HEK293T (cell line): ENCODE measurements around the gene GAST.

ENCODE experiments used
- CTCF ChIA-PET: fragments of 350-600 bp; formaldehyde crosslinking; extraction: SDS; loops from one replicate; lab custom pipeline; 2021; ENCODE audit warnings: antibody characterized with exemption, inconsistent platforms; lab: Yijun Ruan, JAX
- POLR2A ChIA-PET: fragments of 350-600 bp; formaldehyde crosslinking; extraction: SDS; loops from one replicate; lab custom pipeline; 2020; ENCODE audit warnings: antibody characterized with exemption, inconsistent platforms; lab: Yijun Ruan, JAX
- DNase-seq: peaks from one replicate; pipeline ENCODE4 v3.0.0; 2012; ENCODE audit warnings: mixed read lengths; ENCODE audit errors: extremely low spot score
- ARNT ChIP-seq: fragments of 450-650 bp; IDR thresholded peaks from 2 replicates; pipeline ENCODE4 v1.6.1; 2017; ENCODE audit warnings: mild to moderate bottlenecking
- BHLHE40 ChIP-seq: fragments of 450-650 bp; IDR thresholded peaks from 2 replicates; pipeline ENCODE4 v1.6.1; 2016; ENCODE audit warnings: mild to moderate bottlenecking, moderate library complexity, borderline replicate concordance
- CTBP1 ChIP-seq: fragments of 450-650 bp; IDR thresholded peaks from 2 replicates; pipeline ENCODE4 v1.6.1; 2016; ENCODE audit warnings: borderline replicate concordance
- ELF4 ChIP-seq: fragments of 450-650 bp; IDR thresholded peaks from 2 replicates; pipeline ENCODE4 v1.6.1; 2017; ENCODE audit warnings: antibody characterized with exemption
- FOXA1 ChIP-seq: fragments of 450-650 bp; IDR thresholded peaks from 2 replicates; pipeline ENCODE4 v1.6.1; 2016; ENCODE audit warnings: mild to moderate bottlenecking
- FOXK2 ChIP-seq: fragments of 450-650 bp; IDR thresholded peaks from 2 replicates; pipeline ENCODE4 v1.6.1; 2016; ENCODE audit warnings: mild to moderate bottlenecking
- FOXM1 ChIP-seq: fragments of 450-650 bp; IDR thresholded peaks from 2 replicates; pipeline ENCODE4 v1.6.1; 2017; ENCODE audit warnings: mild to moderate bottlenecking, borderline replicate concordance
- HDGF ChIP-seq: fragments of 450-650 bp; IDR thresholded peaks from 2 replicates; pipeline ENCODE4 v1.6.1; 2017; ENCODE audit warnings: antibody characterized with exemption, borderline replicate concordance
- L3MBTL2 ChIP-seq: fragments of 450-650 bp; conservative IDR thresholded peaks from 2 replicates; pipeline ENCODE4 v1.6.1; 2016; ENCODE audit warnings: mild to moderate bottlenecking
- LEF1 ChIP-seq: fragments of 450-650 bp; IDR thresholded peaks from 2 replicates; pipeline ENCODE4 v1.6.1; 2017; ENCODE audit warnings: mild to moderate bottlenecking, borderline replicate concordance
- NFRKB ChIP-seq: fragments of 450-650 bp; IDR thresholded peaks from 2 replicates; pipeline ENCODE4 v1.6.1; 2016; ENCODE audit warnings: mild to moderate bottlenecking, moderate library complexity
- PKNOX1 ChIP-seq: fragments of 450-650 bp; IDR thresholded peaks from 2 replicates; pipeline ENCODE4 v1.6.1; 2016
- SP1 ChIP-seq: fragments of 450-650 bp; IDR thresholded peaks from 2 replicates; pipeline ENCODE4 v1.6.1; 2017
- SUZ12 ChIP-seq: fragments of 450-650 bp; IDR thresholded peaks from 2 replicates; pipeline ENCODE4 v1.6.1; 2016; ENCODE audit warnings: mild to moderate bottlenecking
- TARDBP ChIP-seq: fragments of 450-650 bp; IDR thresholded peaks from 2 replicates; pipeline ENCODE4 v1.6.1; 2016
- ZNF384 ChIP-seq: fragments of 450-650 bp; IDR thresholded peaks from 2 replicates; pipeline ENCODE4 v1.6.1; 2016

The GAST gene

GRCh38 chr17:41738077-41738800 is 26.1 kb downstream of the GAST start:
- DNase-seq, result peak; percentile 90
- ChIA-PET CTCF (interaction anchor here (1.0 to 2.0 kb wide), 13 partner anchors 48 to 125 kb away, joined by 3 to 15 read pairs (median 6); partner anchors contain the start of genes JUP and P3H4), POLR2A (interaction anchor here (1.0 to 3.9 kb wide), 7 partner anchors 47 to 74 kb away, joined by 3 to 24 read pairs (median 5); partner anchors contain the start of genes JUP and P3H4)
- TF ChIP-seq ELF4 (no peak), L3MBTL2 (peak; percentile 69), HDGF (no peak; the same call in 1 of the 2 replicates)

DNA sequence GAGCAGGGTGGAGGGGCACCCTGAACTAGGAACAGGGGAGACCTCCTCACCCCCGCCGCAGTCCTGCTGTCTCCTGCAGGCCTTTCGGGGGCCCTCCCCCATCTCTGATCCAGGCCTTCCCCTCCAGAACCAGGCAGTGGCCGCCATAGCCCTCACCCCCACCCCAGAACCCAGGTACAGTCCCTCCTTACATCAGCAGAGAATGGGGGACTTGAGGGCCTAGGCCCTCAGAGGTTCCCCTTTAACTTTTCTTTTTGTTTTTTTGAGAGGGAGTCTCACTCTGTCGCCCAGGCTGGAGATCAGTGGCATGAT is 26.6 kb downstream of the GAST start:
- DNase-seq, result no peak
- ChIA-PET CTCF (interaction anchor here (1.0 kb wide), 1 partner anchor 62 kb away, joined by 4 read pairs; no protein-coding TSS in a partner anchor), POLR2A (no interaction called here)
- TF ChIP-seq FOXK2, result no peak
- TF ChIP-seq TARDBP, result no peak
- TF ChIP-seq L3MBTL2, result no peak
- TF ChIP-seq NFRKB, result no peak
- TF ChIP-seq CTBP1, result no peak
- TF ChIP-seq FOXM1, result no peak
- no peak for TF ChIP-seq HDGF
- TF ChIP-seq ZNF384, result no peak
- TF ChIP-seq ARNT, result no peak
- no peak for TF ChIP-seq SUZ12
- TF ChIP-seq LEF1, result no peak
- TF ChIP-seq ELF4, result no peak
- no peak for TF ChIP-seq PKNOX1
- no peak for TF ChIP-seq SP1
- TF ChIP-seq BHLHE40, result no peak
- no peak for TF ChIP-seq FOXA1

DNA sequence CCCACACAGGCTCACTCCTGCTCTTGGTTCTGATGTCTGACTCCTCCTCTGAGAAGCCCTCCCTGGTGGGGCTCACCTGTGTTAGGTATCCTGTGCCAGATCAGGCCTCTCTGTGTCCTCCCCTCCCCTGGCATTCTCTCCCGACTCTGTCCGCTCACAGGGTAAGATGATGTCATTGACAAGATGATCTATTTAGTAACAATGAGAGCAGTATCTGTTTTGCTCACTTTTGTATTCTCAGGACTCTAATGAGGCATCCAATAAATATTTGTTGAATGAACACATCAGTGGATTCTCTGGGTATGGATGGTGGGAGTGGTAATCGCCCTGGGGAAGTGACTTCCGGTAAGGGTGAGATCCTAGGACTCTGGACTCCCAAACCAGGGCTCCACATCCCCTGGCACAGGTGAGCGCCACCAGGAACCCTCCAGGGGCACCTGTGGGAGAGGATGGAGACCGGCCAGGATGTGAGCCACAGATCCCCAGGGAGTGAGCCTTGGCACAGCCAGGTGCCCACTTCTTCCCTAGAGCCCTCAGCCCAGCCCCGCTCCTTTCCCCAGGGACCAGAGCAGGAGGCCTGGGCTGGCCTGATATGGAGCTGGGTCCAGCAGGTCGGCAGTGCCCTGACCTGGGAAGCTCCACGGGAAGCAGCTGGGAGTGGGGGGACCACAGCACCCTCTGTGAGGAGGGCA is 27.7 kb downstream of the GAST start:
- POLR2A ChIA-PET, result interaction anchor here (2.0 to 3.2 kb wide), 3 partner anchors 51 to 73 kb away, joined by 6 to 12 read pairs (median 7); partner anchors contain the start of genes EIF1 and FKBP10

DNA sequence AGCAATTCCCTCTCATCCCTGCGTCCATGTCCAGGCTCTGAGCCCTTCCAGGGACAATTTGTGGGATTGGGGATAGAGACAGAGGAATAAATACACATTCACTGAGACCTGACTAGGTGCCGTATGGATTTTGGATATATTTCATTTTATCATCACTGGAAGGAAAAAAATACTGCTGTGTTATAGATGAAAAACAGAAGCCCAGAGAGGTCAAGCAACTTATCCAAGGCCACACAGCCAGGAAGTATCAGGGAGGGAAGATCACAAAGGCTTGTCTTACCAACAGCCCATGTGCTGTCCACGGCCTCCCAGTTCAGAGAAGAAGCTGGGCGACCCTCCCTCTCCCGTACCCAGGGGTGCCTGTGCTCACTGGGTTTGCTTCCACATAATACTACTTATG is 28.4 kb downstream of the GAST start:
- no peak for DNase-seq
- TF ChIP-seq BHLHE40 (no peak), NFRKB (no peak), ELF4 (no peak), L3MBTL2 (no peak), ARNT (no peak), SUZ12 (no peak), LEF1 (no peak), SP1 (no peak), CTBP1 (no peak), FOXA1 (no peak), HDGF (no peak), FOXK2 (no peak), FOXM1 (no peak), PKNOX1 (no peak), ZNF384 (no peak)
- ChIA-PET CTCF (interaction anchor here (0.9 to 3.1 kb wide), 3 partner anchors 46 to 55 kb away, joined by 3 to 9 read pairs (median 3); partner anchors contain the start of gene JUP), POLR2A (interaction anchor here (2.0 to 3.2 kb wide), 3 partner anchors 52 to 72 kb away, joined by 6 to 12 read pairs (median 7); partner anchors contain the start of genes EIF1 and FKBP10)

More for the DNA sequence above, 27.7 kb downstream of the GAST start:
- no peak for DNase-seq
- no peak for TF ChIP-seq ELF4
- TF ChIP-seq HDGF, result no peak
- no peak for TF ChIP-seq L3MBTL2
- TF ChIP-seq SP1, result no peak
- TF ChIP-seq FOXA1, result no peak
- no peak for TF ChIP-seq SUZ12
- no peak for TF ChIP-seq TARDBP
- TF ChIP-seq NFRKB, result no peak
- no peak for TF ChIP-seq ARNT
- CTCF ChIA-PET, result interaction anchor here (1.0 to 3.1 kb wide), 2 partner anchors 47 to 61 kb away, joined by 4 to 9 read pairs; partner anchors contain the start of gene JUP

GRCh38 chr17:41741709-41742108 is 29.6 kb downstream of the GAST start:
- ChIA-PET CTCF (interaction anchor here (1.2 to 3.1 kb wide), 2 partner anchors 45 to 60 kb away, joined by 4 to 9 read pairs; partner anchors contain the start of gene JUP), POLR2A (interaction anchor here (0.9 to 3.2 kb wide), 6 partner anchors 45 to 123 kb away, joined by 3 to 12 read pairs (median 6); partner anchors contain the start of genes EIF1, FKBP10, JUP and KLHL11)
- DNase-seq, result no peak
- no peak for TF ChIP-seq NFRKB
- no peak for TF ChIP-seq ARNT
- TF ChIP-seq ELF4, result no peak
- TF ChIP-seq FOXA1, result no peak
- TF ChIP-seq ZNF384, result no peak
- no peak for TF ChIP-seq PKNOX1
- no peak for TF ChIP-seq SP1
- TF ChIP-seq FOXM1, result no peak
- TF ChIP-seq BHLHE40, result no peak
- no peak for TF ChIP-seq FOXK2
- TF ChIP-seq SUZ12, result no peak
- no peak for TF ChIP-seq HDGF
- no peak for TF ChIP-seq LEF1
- no peak for TF ChIP-seq TARDBP
- TF ChIP-seq L3MBTL2, result no peak
- no peak for TF ChIP-seq CTBP1
